VCaP (cell line): ENCODE data around the gene DUSP19.

Experiments
- H3K27ac ChIP-seq: fragments of 450-650 bp; 2 replicates; pipeline ENCODE4 v1.5.1; 2017
- TF ChIP-seq, protein P1 (sequence below): fragments of 450-650 bp; conservative IDR thresholded peaks from 2 replicates; pipeline ENCODE4 v1.5.1; 2017; ENCODE audit warnings: mild to moderate bottlenecking, moderate library complexity

The DUSP19 gene

DNA sequence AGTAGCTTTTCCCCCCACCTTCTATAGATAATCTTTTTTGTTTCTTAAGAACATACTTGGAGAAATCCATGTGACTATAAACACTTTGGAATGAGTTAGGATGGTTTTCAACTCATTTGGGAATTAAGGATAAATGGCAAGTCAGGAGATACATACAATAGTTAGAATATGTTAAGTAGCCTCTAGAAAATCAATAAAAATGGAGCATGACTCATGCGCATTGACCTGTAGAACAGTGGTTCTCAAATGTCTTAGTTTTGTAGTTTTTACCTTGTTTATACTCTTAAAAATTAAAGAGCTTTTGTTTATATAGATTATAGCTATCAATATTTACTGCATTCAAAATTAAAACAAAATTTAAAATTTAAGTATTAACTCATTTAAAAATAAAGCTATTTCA lies 70.4 kb downstream of the DUSP19 start:
- no peak overlapping the region for H3K27ac ChIP-seq
- TF ChIP-seq, protein P1, sequence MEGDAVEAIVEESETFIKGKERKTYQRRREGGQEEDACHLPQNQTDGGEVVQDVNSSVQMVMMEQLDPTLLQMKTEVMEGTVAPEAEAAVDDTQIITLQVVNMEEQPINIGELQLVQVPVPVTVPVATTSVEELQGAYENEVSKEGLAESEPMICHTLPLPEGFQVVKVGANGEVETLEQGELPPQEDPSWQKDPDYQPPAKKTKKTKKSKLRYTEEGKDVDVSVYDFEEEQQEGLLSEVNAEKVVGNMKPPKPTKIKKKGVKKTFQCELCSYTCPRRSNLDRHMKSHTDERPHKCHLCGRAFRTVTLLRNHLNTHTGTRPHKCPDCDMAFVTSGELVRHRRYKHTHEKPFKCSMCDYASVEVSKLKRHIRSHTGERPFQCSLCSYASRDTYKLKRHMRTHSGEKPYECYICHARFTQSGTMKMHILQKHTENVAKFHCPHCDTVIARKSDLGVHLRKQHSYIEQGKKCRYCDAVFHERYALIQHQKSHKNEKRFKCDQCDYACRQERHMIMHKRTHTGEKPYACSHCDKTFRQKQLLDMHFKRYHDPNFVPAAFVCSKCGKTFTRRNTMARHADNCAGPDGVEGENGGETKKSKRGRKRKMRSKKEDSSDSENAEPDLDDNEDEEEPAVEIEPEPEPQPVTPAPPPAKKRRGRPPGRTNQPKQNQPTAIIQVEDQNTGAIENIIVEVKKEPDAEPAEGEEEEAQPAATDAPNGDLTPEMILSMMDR = no peak

DNA sequence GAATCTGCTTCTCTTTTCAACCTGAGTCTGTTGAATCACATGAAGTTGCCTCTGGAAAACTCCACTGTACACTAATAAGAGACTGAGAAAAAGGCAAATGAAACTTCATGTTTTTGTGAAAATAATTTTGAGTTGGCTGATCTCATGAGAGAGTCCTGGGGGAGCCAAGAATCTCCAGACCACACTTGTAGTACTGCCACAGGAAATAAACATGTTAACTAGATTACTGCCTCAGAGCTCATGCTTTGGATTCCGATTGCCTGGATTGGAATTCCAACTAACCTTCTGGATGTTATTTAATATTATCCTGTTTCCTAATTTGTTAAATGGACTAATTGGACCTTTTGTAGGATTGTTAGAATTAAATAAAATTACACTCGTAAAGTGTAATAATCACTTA lies 70.9 kb downstream of the DUSP19 start:
- H3K27ac ChIP-seq = no peak overlapping the region
- TF ChIP-seq, protein P1 = no peak
